NB4 (cell line): Measurements from ENCODE around the gene DOCK8.
"Not testable (repeated sequence)": the region's sequence is repeated elsewhere in the genome, so short reads cannot be mapped to it uniquely, and the experiment has no call there.

Experiments
- DNase-seq: peaks from one replicate; pipeline ENCODE4 v3.0.0; 2010; ENCODE audit warnings: low read depth
- H3K4me3 ChIP-seq: one replicate; pipeline ENCODE4 v1.5.1; 2011; ENCODE audit warnings: mild to moderate bottlenecking, low read depth, low read length, moderate library complexity
- MYC ChIP-seq: IDR thresholded peaks from 2 replicates; pipeline ENCODE4 v1.6.1; 2011; ENCODE audit warnings: low read depth, low read length
- POLR2A ChIP-seq: IDR thresholded peaks from 2 replicates; pipeline ENCODE4 v1.6.1; 2011; ENCODE audit warnings: mild to moderate bottlenecking; ENCODE audit not compliant: insufficient read length; ENCODE audit errors: extremely low read depth
- TF ChIP-seq, protein P1 (sequence below): IDR thresholded peaks from 2 replicates; pipeline ENCODE4 v1.6.1; 2011; ENCODE audit warnings: low read depth, low read length
- TF ChIP-seq, protein P2 (sequence below): IDR thresholded peaks from one replicate; pipeline ENCODE4 v1.5.1; 2012; ENCODE audit warnings: low read depth, low read length

The DOCK8 gene

DNA sequence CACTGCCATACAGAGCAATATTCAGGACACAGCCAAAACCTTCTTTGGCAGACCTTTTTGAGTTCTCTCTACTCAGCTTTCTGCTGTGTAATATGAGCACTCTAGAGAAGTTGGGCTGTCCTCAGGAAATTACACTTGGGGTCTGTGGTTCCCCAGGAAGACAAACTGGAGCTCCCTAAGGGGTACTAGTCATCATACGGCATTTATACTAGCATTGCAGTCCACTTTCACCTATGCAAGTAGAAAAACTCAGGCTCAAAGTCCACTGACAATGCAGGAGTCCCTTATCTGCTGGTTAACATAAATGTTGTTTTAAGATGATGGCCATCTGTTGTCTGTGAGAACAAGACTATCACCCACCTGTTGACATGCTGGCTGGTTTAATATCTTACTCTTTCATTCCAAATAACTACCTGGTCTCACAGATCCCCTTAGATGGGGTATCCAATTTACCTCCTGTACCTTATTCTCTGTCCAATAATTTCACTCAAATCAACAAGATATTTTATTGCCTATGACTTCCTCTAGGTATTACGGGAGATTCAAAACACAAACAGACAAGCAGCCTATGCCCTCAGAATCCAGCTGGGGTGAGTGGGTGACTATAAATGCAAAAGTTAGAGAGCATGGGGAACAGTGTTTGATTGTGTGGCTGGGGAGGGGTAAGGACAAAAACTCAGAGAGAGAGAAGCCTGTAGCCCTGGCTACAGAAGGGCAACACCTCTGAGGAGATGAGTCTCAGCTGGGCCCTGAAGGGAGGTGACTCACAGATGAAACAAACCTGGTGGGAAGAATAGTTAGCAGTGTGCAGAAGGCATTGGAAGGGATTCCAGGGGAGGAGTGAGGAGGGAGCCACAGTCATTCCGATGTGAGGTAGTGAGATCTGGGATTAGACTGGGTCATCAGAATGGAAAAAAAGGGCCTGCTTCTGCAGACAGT, 10.2 kb downstream of the DOCK8 start:
- peak overlapping the region; percentile 39 for H3K4me3 ChIP-seq
- peak; percentile 93 for DNase-seq
- TF ChIP-seq MYC: no peak; the same call in 1 of the 2 replicates
- TF ChIP-seq, protein P1, sequence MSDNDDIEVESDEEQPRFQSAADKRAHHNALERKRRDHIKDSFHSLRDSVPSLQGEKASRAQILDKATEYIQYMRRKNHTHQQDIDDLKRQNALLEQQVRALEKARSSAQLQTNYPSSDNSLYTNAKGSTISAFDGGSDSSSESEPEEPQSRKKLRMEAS: 0 out of 2 replicates have a peak, but pooled peaks have one; percentile 21

DNA sequence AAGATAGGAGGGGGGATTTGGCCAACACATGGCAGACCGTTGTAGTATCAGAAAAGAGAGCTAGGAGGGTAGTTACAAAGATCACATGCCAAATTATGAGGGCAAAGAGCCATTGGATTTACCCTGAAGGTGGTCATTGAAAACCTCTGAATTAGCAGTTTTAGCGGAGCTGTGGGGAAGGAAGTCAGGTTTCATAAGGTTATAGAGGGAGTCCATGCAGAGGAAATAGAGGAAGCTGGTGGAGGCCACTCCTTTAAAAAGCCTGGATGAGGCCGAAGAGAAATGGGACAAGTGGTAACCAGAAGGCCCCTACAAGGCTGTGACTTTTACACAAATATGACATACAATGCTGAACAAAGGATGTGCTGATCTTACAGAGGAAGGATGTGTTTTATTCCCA, 13.2 kb downstream of the DOCK8 start:
- H3K4me3 ChIP-seq: no peak overlapping the region
- peak; percentile 78 for DNase-seq
- TF ChIP-seq POLR2A (no peak), MYC (no peak)
- TF ChIP-seq, protein P2, sequence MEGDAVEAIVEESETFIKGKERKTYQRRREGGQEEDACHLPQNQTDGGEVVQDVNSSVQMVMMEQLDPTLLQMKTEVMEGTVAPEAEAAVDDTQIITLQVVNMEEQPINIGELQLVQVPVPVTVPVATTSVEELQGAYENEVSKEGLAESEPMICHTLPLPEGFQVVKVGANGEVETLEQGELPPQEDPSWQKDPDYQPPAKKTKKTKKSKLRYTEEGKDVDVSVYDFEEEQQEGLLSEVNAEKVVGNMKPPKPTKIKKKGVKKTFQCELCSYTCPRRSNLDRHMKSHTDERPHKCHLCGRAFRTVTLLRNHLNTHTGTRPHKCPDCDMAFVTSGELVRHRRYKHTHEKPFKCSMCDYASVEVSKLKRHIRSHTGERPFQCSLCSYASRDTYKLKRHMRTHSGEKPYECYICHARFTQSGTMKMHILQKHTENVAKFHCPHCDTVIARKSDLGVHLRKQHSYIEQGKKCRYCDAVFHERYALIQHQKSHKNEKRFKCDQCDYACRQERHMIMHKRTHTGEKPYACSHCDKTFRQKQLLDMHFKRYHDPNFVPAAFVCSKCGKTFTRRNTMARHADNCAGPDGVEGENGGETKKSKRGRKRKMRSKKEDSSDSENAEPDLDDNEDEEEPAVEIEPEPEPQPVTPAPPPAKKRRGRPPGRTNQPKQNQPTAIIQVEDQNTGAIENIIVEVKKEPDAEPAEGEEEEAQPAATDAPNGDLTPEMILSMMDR: no peak
- TF ChIP-seq, protein P1: no peak

DNA sequence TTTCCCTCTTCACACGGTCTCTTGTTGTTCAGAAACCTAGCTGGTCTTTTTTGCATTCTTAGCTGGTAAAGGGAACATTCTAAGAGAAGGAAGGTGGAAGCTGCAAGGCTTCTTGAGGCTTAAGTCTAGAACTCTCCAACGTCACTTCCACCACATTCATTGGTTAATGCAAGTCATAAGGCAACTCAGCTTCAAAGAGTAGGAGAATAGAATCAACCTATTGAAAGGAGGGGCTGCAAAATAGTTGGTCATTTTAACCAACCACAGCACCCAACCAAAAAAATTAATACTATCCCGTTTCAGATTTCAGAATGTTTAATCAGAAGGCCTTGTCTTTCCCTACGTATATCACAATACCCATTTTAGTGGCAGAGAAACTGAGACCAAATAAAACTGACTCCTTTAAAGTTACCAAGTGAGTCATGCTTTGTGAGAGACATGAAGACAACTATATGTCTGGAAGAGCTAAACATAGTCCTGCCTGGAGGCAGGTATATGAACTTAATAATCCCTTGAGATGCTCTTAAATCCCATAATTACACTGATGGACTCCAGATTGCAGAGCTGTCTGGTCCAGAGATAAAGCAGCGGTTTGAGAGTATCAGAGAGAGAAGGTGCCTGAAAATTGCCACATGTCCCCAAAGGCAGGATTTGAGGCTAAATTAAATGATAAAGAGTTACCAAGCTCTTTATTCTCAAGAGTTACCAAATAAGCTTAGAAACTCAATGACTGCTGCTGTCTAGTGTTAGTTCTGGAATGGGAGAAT, 14.4 kb downstream of the DOCK8 start:
- TF ChIP-seq, protein P1: no peak
- TF ChIP-seq, protein P2: no peak
- TF ChIP-seq POLR2A: no peak
- TF ChIP-seq MYC: no peak
- no peak overlapping the region for H3K4me3 ChIP-seq
- no peak for DNase-seq

DNA sequence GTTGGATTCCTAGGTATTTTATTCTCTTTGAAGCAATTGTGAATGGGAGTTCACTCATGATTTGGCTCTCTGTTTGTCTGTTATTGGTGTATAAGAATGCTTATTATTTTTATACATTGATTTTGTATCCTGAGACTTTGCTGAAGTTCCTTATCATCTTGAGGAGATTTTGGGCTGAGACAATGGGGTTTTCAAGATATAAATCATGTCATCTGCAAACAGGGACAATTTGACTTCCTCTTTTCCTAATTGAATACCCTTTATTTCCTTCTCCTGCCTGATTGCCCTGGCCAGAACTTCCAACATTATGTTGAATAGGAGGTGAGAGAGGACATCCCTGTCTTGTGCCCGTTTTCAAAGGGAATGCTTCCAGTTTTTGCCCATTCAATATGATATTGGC, 17.0 kb downstream of the DOCK8 start:
- not testable (repeated sequence) for DNase-seq, H3K4me3 ChIP-seq

DNA sequence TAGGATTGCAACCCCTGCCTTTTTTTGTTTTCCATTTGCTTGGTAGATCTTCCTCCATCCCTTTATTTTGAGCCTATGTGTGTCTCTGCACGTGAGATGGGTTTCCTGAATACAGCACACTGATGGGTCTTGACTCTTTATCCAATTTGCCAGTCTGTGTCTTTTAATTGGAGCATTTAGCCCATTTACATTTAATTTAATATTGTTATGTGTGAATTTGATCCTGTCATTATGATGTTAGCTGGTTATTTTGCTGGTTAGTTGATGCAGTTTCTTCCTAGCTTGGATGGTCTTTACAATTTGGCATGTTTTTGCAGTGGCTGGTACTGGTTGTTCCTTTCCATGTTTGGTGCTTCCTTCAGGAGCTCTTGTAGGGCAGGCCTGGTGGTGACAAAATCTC, 19.0 kb downstream of the DOCK8 start:
- not testable (repeated sequence) for H3K4me3 ChIP-seq, DNase-seq

DNA sequence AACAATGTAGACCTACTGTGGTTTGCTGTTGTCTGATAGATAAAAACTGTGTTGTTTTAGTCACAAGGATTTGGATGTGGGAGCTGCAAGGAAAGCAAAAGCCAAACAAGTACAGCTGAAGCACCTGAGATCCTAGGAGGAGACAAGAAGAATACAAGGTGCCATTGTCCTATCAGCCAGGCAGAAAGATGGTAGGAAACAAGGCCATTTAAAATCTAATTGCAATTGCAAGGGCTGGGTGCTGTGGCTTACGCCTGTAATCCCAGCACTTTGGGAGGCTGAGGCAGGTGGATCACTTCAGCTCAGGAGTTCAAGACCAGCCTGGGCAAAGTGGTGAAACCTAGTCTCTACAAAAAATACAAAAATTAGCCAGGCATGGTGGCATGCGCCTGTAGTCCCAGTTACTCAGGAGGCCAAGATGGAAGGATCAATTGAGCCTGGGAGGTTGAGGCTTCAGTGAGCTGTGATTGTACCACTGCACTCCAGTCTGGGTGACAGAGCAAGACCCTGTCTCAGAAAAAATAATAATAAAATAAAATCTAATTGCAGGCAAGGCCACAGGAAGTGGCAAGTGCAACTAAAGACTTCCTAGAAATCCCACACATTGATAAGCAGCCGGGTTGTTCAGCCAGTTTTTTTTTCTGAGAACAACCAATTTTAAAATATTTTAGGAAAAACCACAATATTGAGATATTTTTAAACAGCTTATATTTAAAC, 22.6 kb downstream of the DOCK8 start:
- no peak overlapping the region for H3K4me3 ChIP-seq
- no peak for DNase-seq
- no peak for TF ChIP-seq MYC

DNA sequence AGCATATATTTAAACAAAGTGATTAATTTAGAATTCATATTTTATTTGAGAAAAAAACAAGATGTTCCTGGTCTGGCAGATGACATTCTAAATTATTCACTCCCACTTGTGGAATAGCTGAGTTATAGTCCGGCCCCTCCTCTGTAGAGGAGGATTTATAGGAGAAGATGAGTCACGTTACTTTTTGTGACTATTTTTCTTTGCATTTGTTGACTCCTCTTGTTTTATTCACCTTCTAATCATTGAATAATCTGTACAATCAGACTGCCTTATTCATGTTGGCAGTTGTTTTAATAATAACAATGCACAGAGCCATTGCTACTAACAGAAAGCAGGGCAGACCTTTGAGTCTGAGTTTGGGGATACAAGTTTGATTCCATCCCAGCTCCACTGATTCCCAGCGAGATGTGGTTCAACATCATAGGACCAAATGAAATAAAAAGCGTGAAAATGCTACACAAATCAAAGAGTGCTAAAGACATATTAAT, 23.2 kb downstream of the DOCK8 start:
- no peak for DNase-seq
- no peak for TF ChIP-seq MYC
- TF ChIP-seq POLR2A: no peak
- TF ChIP-seq, protein P1: no peak
- TF ChIP-seq, protein P2: no peak
- no peak overlapping the region for H3K4me3 ChIP-seq
